Measurements from ENCODE around the gene MAGI2.

DNA sequence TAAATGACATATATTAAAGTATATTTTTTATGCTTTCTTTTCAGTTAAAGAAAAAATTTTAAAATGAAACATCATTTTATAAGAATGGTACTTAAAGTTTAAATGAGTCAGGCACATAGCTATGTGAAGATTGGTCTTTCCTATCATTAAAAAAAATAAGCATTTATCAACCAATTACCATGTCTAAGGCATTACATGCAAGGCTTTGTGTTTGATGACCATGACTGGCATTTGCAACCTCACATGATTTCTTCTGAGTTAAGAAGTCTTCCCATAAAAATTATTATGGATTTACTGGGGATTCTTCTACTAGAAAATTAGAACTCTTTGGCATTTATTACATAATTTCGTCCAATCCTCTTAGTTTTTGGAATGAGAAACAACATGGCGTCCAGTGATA lies 776.1 kb downstream of the MAGI2 start:
- no peak for TF ChIP-seq POLR2A (IDR thresholded peaks at IDR 0.05; ENCODE audit: low read length)
- TF ChIP-seq GATA1 (IDR thresholded peaks at IDR 0.05; ENCODE audit: low read depth, low read length), result no peak
